Suprapubic skin (tissue), 4 donors: ENCODE measurements around the gene SRRM3.
"Not testable (repeated sequence)": the region's sequence is repeated elsewhere in the genome, so short reads cannot be mapped to it uniquely, and the experiment has no call there.

Experiments
- CTCF ChIP-seq, 2 donors: fragments of 200-600 bp in 1 of 2; fragments of 450-650 bp in 1 of 2; sonication (generic) in 1 of 2; IDR thresholded peaks; one replicate each; pipeline ENCODE4 v1.5.1; 2016 to 2019; ENCODE audit warnings: antibody characterized with exemption in 2 of 2, mild to moderate bottlenecking in 1 of 2, moderate library complexity in 1 of 2
- POLR2A ChIP-seq, 2 donors: fragments of 450-650 bp; IDR thresholded peaks; one replicate each; pipeline ENCODE4 v1.6.1; 2017; ENCODE audit warnings: antibody characterized with exemption in 2 of 2, mild to moderate bottlenecking in 2 of 2, moderate library complexity in 2 of 2
- POLR2AphosphoS5 ChIP-seq, 3 donors: sonication (generic); formaldehyde crosslinking; IDR thresholded peaks; one replicate each; pipeline ENCODE4 v1.6.1; 2017; ENCODE audit warnings: antibody characterized with exemption in 3 of 3

- not testable (repeated sequence) for TF ChIP-seq CTCF, POLR2AphosphoS5, POLR2A (IDR thresholded peaks at IDR 0.05)
Observed at GRCh38 chr7:76335417-76335816, 133.7 kb downstream of the SRRM3 start.
